NB4 (cell line): ENCODE results near the gene ARHGEF7.

Experiments
- DNase-seq: peaks from one replicate; pipeline ENCODE4 v3.0.0; 2010; ENCODE audit warnings: low read depth
- H3K4me3 ChIP-seq: one replicate; pipeline ENCODE4 v1.5.1; 2011; ENCODE audit warnings: mild to moderate bottlenecking, low read depth, low read length, moderate library complexity
- MYC ChIP-seq: IDR thresholded peaks from 2 replicates; pipeline ENCODE4 v1.6.1; 2011; ENCODE audit warnings: low read depth, low read length
- POLR2A ChIP-seq: IDR thresholded peaks from 2 replicates; pipeline ENCODE4 v1.6.1; 2011; ENCODE audit warnings: mild to moderate bottlenecking; ENCODE audit not compliant: insufficient read length; ENCODE audit errors: extremely low read depth
- TF ChIP-seq, protein P1 (sequence below): IDR thresholded peaks from one replicate; pipeline ENCODE4 v1.5.1; 2012; ENCODE audit warnings: low read depth, low read length
- TF ChIP-seq, protein P2 (sequence below): IDR thresholded peaks from 2 replicates; pipeline ENCODE4 v1.6.1; 2011; ENCODE audit warnings: low read depth, low read length

Gene ARHGEF7

DNA sequence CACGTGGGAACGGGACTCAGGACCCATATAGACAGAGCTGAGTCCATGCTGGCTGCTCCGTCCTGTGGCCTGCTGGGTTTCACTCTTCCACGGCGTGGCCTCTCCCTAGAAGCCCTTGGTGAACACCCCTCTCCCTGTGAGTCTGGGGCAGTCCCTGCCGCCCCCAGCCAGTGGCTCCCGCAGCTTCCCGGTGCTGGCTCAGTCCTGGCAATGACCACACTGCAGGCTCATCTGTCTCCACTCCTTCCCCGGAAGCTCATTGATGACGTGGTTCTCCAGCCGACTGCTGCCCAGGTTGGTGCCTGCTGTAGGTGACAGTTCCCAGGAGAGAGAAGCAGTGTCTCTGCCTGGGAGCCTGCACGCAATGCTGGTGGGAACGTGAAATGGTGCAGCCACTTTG lies 203.3 kb downstream of the ARHGEF7 start:
- H3K4me3 ChIP-seq: no peak overlapping the region
- TF ChIP-seq, protein P1, sequence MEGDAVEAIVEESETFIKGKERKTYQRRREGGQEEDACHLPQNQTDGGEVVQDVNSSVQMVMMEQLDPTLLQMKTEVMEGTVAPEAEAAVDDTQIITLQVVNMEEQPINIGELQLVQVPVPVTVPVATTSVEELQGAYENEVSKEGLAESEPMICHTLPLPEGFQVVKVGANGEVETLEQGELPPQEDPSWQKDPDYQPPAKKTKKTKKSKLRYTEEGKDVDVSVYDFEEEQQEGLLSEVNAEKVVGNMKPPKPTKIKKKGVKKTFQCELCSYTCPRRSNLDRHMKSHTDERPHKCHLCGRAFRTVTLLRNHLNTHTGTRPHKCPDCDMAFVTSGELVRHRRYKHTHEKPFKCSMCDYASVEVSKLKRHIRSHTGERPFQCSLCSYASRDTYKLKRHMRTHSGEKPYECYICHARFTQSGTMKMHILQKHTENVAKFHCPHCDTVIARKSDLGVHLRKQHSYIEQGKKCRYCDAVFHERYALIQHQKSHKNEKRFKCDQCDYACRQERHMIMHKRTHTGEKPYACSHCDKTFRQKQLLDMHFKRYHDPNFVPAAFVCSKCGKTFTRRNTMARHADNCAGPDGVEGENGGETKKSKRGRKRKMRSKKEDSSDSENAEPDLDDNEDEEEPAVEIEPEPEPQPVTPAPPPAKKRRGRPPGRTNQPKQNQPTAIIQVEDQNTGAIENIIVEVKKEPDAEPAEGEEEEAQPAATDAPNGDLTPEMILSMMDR: no peak
- TF ChIP-seq, protein P2, sequence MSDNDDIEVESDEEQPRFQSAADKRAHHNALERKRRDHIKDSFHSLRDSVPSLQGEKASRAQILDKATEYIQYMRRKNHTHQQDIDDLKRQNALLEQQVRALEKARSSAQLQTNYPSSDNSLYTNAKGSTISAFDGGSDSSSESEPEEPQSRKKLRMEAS: no peak
- TF ChIP-seq POLR2A: no peak
- no peak for TF ChIP-seq MYC
- no peak for DNase-seq

DNA sequence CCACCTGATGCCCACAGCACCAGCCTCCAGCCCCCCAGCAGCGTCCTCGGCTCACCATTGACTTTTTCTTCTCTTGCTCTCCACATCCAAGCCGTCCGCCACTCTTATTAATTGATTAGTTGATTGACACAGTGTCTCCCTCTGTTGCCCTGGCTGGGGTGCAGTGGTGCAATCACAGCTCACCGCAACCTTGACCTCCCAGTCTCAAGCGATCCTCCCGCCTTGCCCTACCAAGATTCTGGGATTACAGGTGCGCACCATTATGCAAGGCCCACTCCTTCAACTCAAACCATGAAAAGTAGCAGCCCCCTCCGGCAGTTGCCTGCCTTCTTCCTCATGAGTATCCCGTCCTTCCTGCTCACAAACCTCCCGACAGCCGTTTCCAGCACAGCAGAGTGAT lies 204.4 kb downstream of the ARHGEF7 start:
- H3K4me3 ChIP-seq: no peak overlapping the region
- no peak for DNase-seq
- TF ChIP-seq, protein P2: no peak
- TF ChIP-seq MYC (no peak), POLR2A (no peak)
- TF ChIP-seq, protein P1: no peak

DNA sequence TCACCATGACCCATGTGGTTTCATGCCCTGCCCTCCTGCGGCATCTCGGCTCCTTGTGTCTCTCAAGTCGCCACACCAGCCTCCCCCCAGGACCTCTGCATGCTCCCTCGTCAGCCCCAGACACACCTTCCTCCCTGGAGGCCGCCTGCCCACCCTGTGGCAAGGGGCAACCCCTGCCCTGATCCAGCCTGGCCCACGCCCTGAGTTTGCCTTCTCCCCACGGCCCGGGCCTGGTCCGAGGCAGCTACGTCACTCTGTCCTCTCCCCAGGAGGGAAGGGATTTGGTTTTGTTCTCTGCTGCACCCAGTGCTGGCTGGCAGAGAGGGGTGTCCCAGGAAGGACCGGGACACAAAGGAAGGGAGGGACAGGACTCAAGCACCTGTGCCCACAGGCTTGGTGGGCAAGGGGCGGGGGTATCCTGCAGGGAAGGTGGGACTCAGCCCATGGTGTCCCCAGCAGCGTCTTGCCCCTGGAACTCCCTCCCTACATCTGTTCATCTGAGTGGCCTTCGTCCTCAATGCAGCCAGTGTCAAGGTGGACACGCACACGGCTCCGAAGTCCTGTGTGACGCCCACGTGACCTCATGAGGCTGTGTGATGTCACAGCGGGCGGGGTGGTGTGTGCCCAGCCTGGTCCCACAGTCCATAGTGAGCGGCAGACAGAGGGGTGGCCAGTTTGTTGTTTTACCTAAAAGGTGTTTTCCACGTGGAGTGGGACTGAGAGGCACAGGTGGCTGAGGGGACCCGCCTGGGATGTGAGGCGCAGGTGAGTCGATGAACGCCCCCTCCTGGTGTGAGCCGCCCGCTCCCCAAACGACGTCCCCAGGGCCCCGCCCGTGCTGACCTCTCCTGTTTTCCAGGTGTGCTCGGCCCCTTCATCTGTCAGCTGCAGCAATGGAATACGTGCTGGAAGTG lies 205.1 kb downstream of the ARHGEF7 start, which contains the start of gene TEX29:
TSS of gene TEX29 (plus strand) at position 645 of the 914 bp plus-strand sequence. CDS start at position 894, 249 bp downstream.
- H3K4me3 ChIP-seq: no peak within 1 kb of the TSS
- no peak for TF ChIP-seq MYC
- no peak for DNase-seq

DNA sequence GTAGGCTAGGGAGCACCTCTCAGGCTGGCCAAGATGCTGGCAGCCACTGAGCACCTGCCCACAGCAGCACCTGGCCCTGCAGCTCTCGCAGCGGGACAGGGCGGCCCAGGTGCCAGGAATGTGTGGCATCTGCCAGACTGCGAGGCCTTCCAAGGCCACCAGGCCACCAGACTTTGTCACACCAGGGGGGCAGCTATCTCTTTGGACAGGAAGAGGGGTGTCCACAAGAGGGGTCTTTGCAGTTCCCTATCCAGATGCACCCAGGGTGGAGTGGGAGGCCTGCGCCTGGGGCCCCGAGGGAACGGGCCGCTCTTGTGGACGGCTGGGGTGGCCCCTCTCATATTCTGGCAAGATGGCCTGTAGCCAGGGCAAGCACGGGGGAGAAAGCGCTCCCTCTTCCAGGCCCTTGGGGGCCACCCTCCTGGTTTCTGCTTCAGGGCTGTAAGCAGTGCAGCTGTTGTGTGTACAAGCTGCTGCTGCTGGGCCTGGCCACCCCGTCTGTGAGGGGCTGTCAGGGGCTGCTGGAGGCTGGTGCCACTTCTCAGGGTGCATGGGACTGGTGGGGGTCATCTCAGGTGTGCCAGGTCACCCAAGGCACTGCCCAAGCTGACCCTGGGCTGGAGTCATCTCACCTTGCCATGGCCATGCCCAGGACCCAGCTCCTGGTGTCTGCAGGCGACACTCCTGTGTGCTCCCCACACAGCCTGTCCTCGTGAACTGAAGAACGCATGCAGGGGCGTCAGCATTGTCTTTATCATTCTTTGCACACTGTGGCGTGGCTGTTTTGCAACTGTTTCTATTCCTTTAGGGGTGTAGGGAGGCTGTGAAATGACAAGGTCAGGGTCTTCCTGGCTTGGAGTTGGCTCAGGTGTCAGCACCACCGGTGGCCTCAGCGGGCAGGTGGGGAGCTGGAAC lies 207.1 kb downstream of the ARHGEF7 start:
- DNase-seq: no peak
- TF ChIP-seq, protein P1: no peak
- TF ChIP-seq, protein P2: no peak
- TF ChIP-seq POLR2A: no peak
- TF ChIP-seq MYC: no peak
- H3K4me3 ChIP-seq: no peak overlapping the region

DNA sequence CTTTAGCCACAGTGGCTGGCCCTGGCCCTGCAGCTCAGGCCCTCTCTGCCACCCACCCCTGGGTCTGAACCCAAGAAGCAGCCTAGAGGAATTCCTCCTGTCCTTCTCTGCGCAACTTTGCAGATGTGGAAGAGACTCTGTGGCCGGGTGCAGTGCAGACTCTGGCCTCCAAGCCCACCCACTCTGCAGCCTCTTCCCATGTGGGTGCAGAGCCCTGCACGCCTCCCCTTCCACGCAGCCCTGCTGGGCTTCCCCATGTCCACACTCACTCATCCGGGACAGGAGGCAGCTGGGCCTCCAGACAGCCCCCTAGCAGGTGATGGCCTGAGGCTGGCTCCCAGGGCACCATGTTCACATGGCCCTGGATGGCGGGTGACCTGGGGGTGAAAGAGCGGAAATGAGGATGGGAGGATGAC lies 207.8 kb downstream of the ARHGEF7 start:
- H3K4me3 ChIP-seq: no peak overlapping the region
- DNase-seq: no peak
- TF ChIP-seq MYC (no peak), POLR2A (no peak)
- TF ChIP-seq, protein P1: no peak
- TF ChIP-seq, protein P2: no peak

DNA sequence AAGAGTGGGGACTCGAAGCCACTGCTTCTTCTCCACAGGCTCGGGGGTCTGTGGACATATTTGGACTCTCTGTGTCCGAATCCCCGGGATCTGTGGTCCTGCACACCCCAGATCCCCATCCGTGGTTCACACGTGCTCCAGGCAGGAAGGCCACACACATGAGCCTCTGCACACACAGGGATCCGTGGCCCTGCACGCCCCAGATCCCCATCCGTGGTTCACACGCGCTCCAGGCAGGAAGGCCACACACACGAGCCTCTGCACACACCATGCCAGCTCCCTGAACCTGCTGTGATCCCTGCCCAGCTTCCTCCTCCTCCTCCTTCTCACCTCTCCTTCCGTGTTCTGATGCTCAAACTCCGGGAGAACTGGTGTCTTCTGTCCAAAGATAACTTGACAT lies 208.4 kb downstream of the ARHGEF7 start:
- TF ChIP-seq, protein P1: no peak
- TF ChIP-seq MYC: no peak
- TF ChIP-seq, protein P2: no peak
- DNase-seq: no peak
- no peak overlapping the region for H3K4me3 ChIP-seq
